ENCODE data around the gene MRPL58.

MRPL58 gene

GRCh38 chr17:74987909-74988711, 24.4 kb upstream of the MRPL58 start (continued):
- 0 out of 2 replicates have a peak, but pooled peaks have one; percentile 22 for TF ChIP-seq ZFP37 (tag by site-specific recombination; IDR thresholded peaks at IDR 0.05)
- TF ChIP-seq ZNF266 (tag by site-specific recombination; IDR thresholded peaks at IDR 0.05; ENCODE audit: low read depth), result no peak
- peak; percentile 62; the same call in 1 of the 2 replicates for TF ChIP-seq ZBTB20 (tag by site-specific recombination; IDR thresholded peaks at IDR 0.05)
- 0 out of 2 replicates have a peak, but pooled peaks have one; percentile 12 for TF ChIP-seq KLF10 (tag by site-specific recombination; IDR thresholded peaks at IDR 0.05)
- peak; percentile 16; the same call in 1 of the 2 replicates for TF ChIP-seq KLF17 (tag by site-specific recombination; IDR thresholded peaks at IDR 0.05)
- TF ChIP-seq ZBTB6 (tag by site-specific recombination; IDR thresholded peaks at IDR 0.05), result 0 out of 2 replicates have a peak, but pooled peaks have one; percentile 27
- TF ChIP-seq WT1 (tag by site-specific recombination; IDR thresholded peaks at IDR 0.05), result 0 out of 2 replicates have a peak, but pooled peaks have one; percentile 32
- no peak for TF ChIP-seq ZNF354C (tag by site-specific recombination; IDR thresholded peaks at IDR 0.05; ENCODE audit: borderline replicate concordance, low read depth)
- peak; percentile 59; the same call in 1 of the 2 replicates for TF ChIP-seq PRDM1 (tag by site-specific recombination; IDR thresholded peaks at IDR 0.05)
- TF ChIP-seq ZNF202 (tag by site-specific recombination; IDR thresholded peaks at IDR 0.05; ENCODE audit: borderline replicate concordance), result no peak
- peak; percentile 52; the same call in 1 of the 2 replicates for TF ChIP-seq ZNF501 (tag by site-specific recombination; IDR thresholded peaks at IDR 0.05)
- peak; percentile 31; the same call in 1 of the 2 replicates for TF ChIP-seq PBX3 (CRISPR knock-in tag; IDR thresholded peaks at IDR 0.05)
- no peak for TF ChIP-seq PRDM4 (tag by site-specific recombination; IDR thresholded peaks at IDR 0.05)
- TF ChIP-seq ZNF76 (tag by site-specific recombination; IDR thresholded peaks at IDR 0.05; ENCODE audit: borderline replicate concordance, low read depth), result peak; percentile 67
- peak; percentile 91 for TF ChIP-seq SP2 (tag by site-specific recombination; IDR thresholded peaks at IDR 0.05)
- peak; percentile 91 for TF ChIP-seq ZNF335 (tag by site-specific recombination; conservative IDR thresholded peaks at IDR 0.05)
- TF ChIP-seq ZFHX2 (tag by site-specific recombination; conservative IDR thresholded peaks at IDR 0.05), result peak; percentile 72
- TF ChIP-seq, protein P1, sequence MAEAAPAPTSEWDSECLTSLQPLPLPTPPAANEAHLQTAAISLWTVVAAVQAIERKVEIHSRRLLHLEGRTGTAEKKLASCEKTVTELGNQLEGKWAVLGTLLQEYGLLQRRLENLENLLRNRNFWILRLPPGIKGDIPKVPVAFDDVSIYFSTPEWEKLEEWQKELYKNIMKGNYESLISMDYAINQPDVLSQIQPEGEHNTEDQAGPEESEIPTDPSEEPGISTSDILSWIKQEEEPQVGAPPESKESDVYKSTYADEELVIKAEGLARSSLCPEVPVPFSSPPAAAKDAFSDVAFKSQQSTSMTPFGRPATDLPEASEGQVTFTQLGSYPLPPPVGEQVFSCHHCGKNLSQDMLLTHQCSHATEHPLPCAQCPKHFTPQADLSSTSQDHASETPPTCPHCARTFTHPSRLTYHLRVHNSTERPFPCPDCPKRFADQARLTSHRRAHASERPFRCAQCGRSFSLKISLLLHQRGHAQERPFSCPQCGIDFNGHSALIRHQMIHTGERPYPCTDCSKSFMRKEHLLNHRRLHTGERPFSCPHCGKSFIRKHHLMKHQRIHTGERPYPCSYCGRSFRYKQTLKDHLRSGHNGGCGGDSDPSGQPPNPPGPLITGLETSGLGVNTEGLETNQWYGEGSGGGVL (tag by site-specific recombination; IDR thresholded peaks at IDR 0.05), result peak; percentile 61; the same call in 1 of the 2 replicates
- no peak for TF ChIP-seq SCRT2 (tag by site-specific recombination; IDR thresholded peaks at IDR 0.05)
- TF ChIP-seq YY1 (tag by site-specific recombination; IDR thresholded peaks at IDR 0.05), result no peak
- 0 out of 2 replicates have a peak, but pooled peaks have one; percentile 16 for TF ChIP-seq ZNF2 (tag by site-specific recombination; IDR thresholded peaks at IDR 0.05)
- TF ChIP-seq ZBTB26 (tag by site-specific recombination; optimal IDR thresholded peaks at IDR 0.05), result peak; percentile 89
- peak; percentile 43; the same call in 1 of the 2 replicates for TF ChIP-seq IKZF3 (tag by site-specific recombination; IDR thresholded peaks at IDR 0.05)
- peak; percentile 75; the same call in 1 of the 2 replicates for TF ChIP-seq BCL11A (tag by site-specific recombination; IDR thresholded peaks at IDR 0.05; ENCODE audit: low read depth)
- no peak for TF ChIP-seq HOXC10 (CRISPR knock-in tag; IDR thresholded peaks at IDR 0.05)
- no peak for TF ChIP-seq ZNF654 (tag by site-specific recombination; IDR thresholded peaks at IDR 0.05; ENCODE audit: low read depth)
- peak; percentile 27; the same call in 1 of the 2 replicates for TF ChIP-seq ZNF391 (tag by site-specific recombination; IDR thresholded peaks at IDR 0.05; ENCODE audit: borderline replicate concordance, low read depth)
